GM18519 (cell line): ENCODE results near the gene OR51A7.
"Not testable (repeated sequence)": the region's sequence is repeated elsewhere in the genome, so short reads cannot be mapped to it uniquely, and the experiment has no call there.

ENCODE experiments used
- ATAC-seq: cut with Tn5 transposase; IDR thresholded peaks from one replicate; pipeline ENCODE4 v1.9.1; 2021; ENCODE audit warnings: mild to moderate bottlenecking, moderate library complexity; ENCODE audit not compliant: unreplicated experiment, low FRiP score

Gene OR51A7

GRCh38 chr11:4903484-4903883 lies at the start of gene OR51A7:
TSS of gene OR51A7 (plus strand) at chr11:4903783. CDS start at chr11:4907370, 3,587 bp downstream.
- no peak for ATAC-seq

- ATAC-seq: not testable (repeated sequence)
Observed at GRCh38 chr11:4854286-4854685, 49.3 kb upstream of the OR51A7 start.

- ATAC-seq: no peak
Observed at GRCh38 chr11:4862447-4863236, 40.9 kb upstream of the OR51A7 start.

GRCh38 chr11:4863876-4864275 lies 39.7 kb upstream of the OR51A7 start:
- ATAC-seq: no peak

GRCh38 chr11:4865855-4866254 lies 37.7 kb upstream of the OR51A7 start:
- no peak for ATAC-seq

- ATAC-seq: no peak
Observed at GRCh38 chr11:4881188-4881587, 22.4 kb upstream of the OR51A7 start.

GRCh38 chr11:4881860-4882500 lies 21.6 kb upstream of the OR51A7 start, which contains the start of gene OR51T1:
TSS of gene OR51T1 (plus strand) at chr11:4881900. CDS start at chr11:4881900, 0 bp downstream.
- no peak for ATAC-seq

GRCh38 chr11:4882543-4882942 lies 21.0 kb upstream of the OR51A7 start:
- no peak for ATAC-seq

GRCh38 chr11:4884361-4884760 lies 19.2 kb upstream of the OR51A7 start:
- ATAC-seq: no peak

- no peak for ATAC-seq
Observed at GRCh38 chr11:4886186-4886585, 17.4 kb upstream of the OR51A7 start.

- no peak for ATAC-seq
Observed at GRCh38 chr11:4887591-4887990, 16.0 kb upstream of the OR51A7 start.

GRCh38 chr11:4890279-4890678 lies 13.3 kb upstream of the OR51A7 start:
- no peak for ATAC-seq

GRCh38 chr11:4891996-4892640 lies 11.5 kb upstream of the OR51A7 start:
- ATAC-seq: no peak

GRCh38 chr11:4916581-4916980 lies 13.0 kb downstream of the OR51A7 start:
- ATAC-seq: no peak

- no peak for ATAC-seq
Observed at GRCh38 chr11:4919250-4919649, 15.7 kb downstream of the OR51A7 start, which contains the start of gene OR51G2. TSS of gene OR51G2 (minus strand) at chr11:4919350. CDS start at chr11:4915663, 3,687 bp downstream.

GRCh38 chr11:4921796-4922195 lies 18.2 kb downstream of the OR51A7 start:
- no peak for ATAC-seq

GRCh38 chr11:4922304-4922703 lies 18.7 kb downstream of the OR51A7 start:
- no peak for ATAC-seq

GRCh38 chr11:4924239-4924638 lies 20.7 kb downstream of the OR51A7 start, which contains the start of gene OR51G1:
TSS of gene OR51G1 (minus strand) at chr11:4924339. CDS start at chr11:4924339, 0 bp downstream.
- ATAC-seq: no peak

- ATAC-seq: no peak
Observed at GRCh38 chr11:4926608-4927007, 23.0 kb downstream of the OR51A7 start.

GRCh38 chr11:4932751-4933150 lies 29.2 kb downstream of the OR51A7 start:
- no peak for ATAC-seq

- ATAC-seq: no peak
Observed at GRCh38 chr11:4936745-4937144, 33.2 kb downstream of the OR51A7 start.
